ENCODE data around the gene MEI4. TPM values are rescaled to one million over a fixed set of nuclear protein-coding genes. Genes with fewer than 3 reads are reported as not detected.

MEI4 gene
- total and polyA plus RNA-seq, 2 of the 8 experiments (the other 6 are each of a cell fraction or from before 2014, with no cell fraction given): 0.05 to 0.24 TPM

GRCh38 chr6:77812304-77812703, 159.5 kb downstream of the MEI4 start (continued):
- TF ChIP-seq CHD7 (IDR thresholded peaks at IDR 0.05; ENCODE audit: insufficient replicate concordance, low read length) (no peak), TAF7 (optimal IDR thresholded peaks at IDR 0.05; ENCODE audit: borderline replicate concordance, low read depth, low read length) (no peak), SUZ12 (IDR thresholded peaks at IDR 0.05; ENCODE audit: low read length) (no peak), CHD1 (IDR thresholded peaks at IDR 0.05; ENCODE audit: low read depth, low read length) (no peak), CTCF (IDR thresholded peaks at IDR 0.05; ENCODE audit: control extremely low read depth in 1 of 3, insufficient read depth in 1 of 3, low read depth in 1 of 3, low read length in 3 of 3) (no peak), RFX5 (IDR thresholded peaks at IDR 0.05; ENCODE audit: borderline replicate concordance, low read depth, low read length) (no peak)

Measured in H1 (cell line).